ENCODE results near the gene PRSS37.

GRCh38 chr7:141840708-141841107, 577 bp downstream of the PRSS37 start:
- TF ChIP-seq POLR2A (IDR thresholded peaks at IDR 0.05) (no peak), EP300 (IDR thresholded peaks at IDR 0.05) (no peak)

All from ovary (tissue), 1 donor.